HG02852 (cell line): ENCODE results near the gene PIF1.

Source experiments
- ATAC-seq: cut with Tn5 transposase; IDR thresholded peaks from one replicate; pipeline ENCODE4 v1.9.1; 2021; ENCODE audit warnings: mild to moderate bottlenecking, moderate library complexity; ENCODE audit not compliant: unreplicated experiment

PIF1 gene

DNA sequence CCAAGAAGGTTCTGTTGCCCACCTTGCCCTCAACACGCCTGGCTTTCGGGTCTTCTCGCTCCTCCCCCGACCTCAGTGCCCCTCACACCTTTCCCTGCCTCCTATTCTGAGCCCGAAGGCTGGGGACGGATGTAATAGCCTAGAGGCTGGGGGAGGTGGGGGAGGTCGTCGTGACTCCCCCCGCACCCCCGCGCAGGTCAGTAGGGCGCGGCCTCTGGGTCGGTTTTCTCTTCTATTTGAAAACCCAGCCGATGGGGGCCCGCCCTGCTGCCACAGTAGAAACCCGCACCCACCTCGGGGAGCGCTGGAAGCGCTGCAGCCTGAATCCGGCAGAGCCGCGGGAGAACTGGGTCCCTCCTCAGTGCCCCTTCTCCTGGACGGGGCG lies 49.1 kb downstream of the PIF1 start:
- no peak for ATAC-seq

- ATAC-seq = no peak
Measured at GRCh38 chr15:64775551-64776401, 49.7 kb downstream of the PIF1 start, which contains the start of gene RBPMS2. RBPMS2 (minus strand) TSS chr15:64775589; CDS start chr15:64775319, 270 bp downstream.

DNA sequence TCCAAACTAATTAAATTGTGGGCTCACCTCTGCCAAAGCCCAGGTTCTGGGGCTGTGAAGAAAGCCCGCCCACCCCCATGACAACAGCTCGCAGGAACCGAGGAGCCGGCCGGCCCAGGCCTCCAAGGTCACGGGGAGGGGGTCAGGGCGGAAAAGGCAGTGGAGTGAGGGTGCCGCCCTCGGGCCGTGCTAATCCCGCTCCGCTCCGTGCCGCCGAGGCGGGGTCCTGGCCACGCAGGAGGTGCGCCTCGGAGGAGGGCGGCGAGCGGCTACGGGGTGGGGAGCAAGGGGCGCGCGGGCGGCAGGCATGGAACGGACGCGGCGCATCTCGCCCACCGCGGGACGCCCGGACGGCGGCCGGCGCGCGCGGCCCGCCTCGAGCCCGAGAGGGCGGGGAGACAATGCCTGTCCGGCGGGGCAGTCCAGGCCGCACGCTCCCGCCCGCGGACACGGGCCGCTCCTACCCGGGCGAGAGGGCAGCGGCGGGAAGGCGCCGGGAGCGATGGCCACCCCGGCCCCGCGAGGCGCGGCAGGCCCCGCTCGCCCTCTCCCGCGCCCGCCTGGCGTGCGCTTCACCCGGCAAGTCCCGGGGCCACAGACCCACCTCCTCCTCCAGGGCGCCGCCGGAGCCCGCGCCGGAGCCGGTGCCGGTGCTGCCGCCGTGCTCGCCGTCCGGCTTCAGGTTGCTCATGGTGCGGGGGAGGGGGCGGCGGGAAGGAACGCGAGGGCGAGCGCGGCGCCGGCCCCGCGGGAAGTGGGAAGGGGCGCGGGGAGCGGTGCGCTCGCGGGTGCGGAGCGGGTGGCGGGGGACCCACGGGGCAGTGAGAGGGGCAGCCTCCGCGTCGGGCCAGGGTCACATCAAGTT lies 50.6 kb downstream of the PIF1 start:
- no peak for ATAC-seq

- ATAC-seq = no peak
Measured at GRCh38 chr15:64774037-64774628, 51.3 kb downstream of the PIF1 start.

DNA sequence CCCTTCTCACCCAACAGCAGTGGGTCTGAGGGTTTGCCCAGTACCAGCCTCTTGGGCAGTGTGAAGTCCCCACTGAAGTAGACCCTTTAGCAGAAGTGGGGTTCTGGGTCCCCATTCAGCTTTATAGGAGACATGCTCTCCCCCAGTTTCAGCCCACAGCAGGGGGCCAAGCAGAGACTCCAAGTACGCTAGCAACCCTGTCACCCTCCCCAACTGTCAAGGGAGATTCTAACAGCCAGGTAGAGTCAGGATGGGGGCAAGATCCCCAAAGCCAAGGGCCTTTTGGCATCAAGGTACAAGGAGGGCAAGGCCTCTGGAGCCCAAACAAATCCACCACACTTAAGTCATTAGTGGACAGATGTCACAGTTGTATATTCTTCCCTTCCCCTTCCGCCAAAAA lies 51.8 kb downstream of the PIF1 start:
- ATAC-seq = no peak

GRCh38 chr15:64772964-64773363 lies 52.5 kb downstream of the PIF1 start:
- ATAC-seq = no peak

DNA sequence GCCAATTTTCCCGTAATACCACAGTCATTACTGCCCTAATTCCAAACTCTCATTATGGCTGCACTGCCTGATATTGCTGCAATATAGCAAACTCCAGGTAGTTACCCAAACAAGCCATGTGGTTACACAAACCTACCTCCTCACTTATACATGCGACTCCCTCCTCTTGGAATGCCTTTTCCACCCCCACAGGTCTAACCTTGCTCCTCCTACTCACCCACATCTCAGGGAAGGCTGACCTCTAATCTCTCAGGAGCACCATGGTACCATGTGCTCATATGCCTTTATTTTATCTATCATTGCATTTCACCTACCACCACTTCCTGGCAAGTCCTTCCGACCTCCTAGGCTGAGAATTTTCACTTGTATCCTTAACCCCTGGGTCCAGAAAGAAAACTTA lies 53.0 kb downstream of the PIF1 start:
- ATAC-seq = no peak

GRCh38 chr15:64770626-64771025 lies 54.8 kb downstream of the PIF1 start:
- ATAC-seq = no peak

- ATAC-seq = no peak
Measured at GRCh38 chr15:64767203-64767602, 58.2 kb downstream of the PIF1 start.

DNA sequence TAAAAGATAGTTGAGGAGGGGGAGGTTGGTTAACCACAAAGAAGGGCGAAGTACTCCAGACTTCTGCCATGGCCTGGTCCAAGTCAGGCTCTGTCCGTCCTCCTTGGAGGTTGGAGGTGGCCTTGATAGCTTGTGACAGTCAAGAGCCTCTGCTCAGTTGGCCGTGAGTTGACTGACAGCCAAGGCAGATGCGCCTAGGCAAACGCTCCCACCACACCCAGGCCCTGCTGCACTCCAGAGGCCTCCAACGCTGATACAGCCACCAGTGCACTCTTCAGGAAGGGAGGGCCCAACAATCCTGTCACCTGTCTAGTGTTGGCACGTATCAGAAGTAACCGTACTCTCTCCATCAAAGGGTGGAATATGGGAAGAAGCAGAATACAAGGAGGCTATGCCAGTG lies 59.4 kb downstream of the PIF1 start:
- no peak for ATAC-seq
